OCI-LY1 (cell line): ENCODE data around the gene MERTK.
A peak's percentile ranks its signal among the peaks of the same experiment; 100 is the strongest.

Experiments used
- H2AFZ ChIP-seq: fragments of 200-600 bp; sonication (generic), shearing (Covaris generic); 2 replicates; pipeline ENCODE4 v1.6.0; 2014; ENCODE audit warnings: antibody characterized with exemption, mild to moderate bottlenecking, low read length
- H3F3A ChIP-seq: fragments of 200-600 bp; sonication (generic), shearing (Covaris generic); 2 replicates; pipeline ENCODE4 v1.6.0; 2014; ENCODE audit warnings: mild to moderate bottlenecking, antibody characterized with exemption, low read length, moderate library complexity; ENCODE audit not compliant: insufficient read depth
- H3K27ac ChIP-seq: fragments of 200-600 bp; sonication (generic); 2 replicates; pipeline ENCODE4 v1.5.1; 2014; ENCODE audit warnings: low read length, mixed run types, mild to moderate bottlenecking, low read depth; ENCODE audit not compliant: poor library complexity, severe bottlenecking
- H3K27me3 ChIP-seq: fragments of 200-600 bp; sonication (generic); 2 replicates; pipeline ENCODE4 v1.6.0; 2014; ENCODE audit warnings: antibody characterized with exemption, mild to moderate bottlenecking, low read length, moderate library complexity; ENCODE audit not compliant: insufficient read depth
- H3K36me3 ChIP-seq: fragments of 200-600 bp; sonication (generic); 2 replicates; pipeline ENCODE4 v1.6.1; 2014; ENCODE audit warnings: mild to moderate bottlenecking, antibody characterized with exemption, low read length, moderate library complexity, mixed read lengths; ENCODE audit not compliant: insufficient read depth
- H3K4me1 ChIP-seq: fragments of 200-600 bp; sonication (generic); 2 replicates; pipeline ENCODE4 v1.5.1; 2014; ENCODE audit warnings: mild to moderate bottlenecking, low read length, moderate library complexity; ENCODE audit not compliant: insufficient read depth, severe bottlenecking
- H3K4me2 ChIP-seq: fragments of 200-600 bp; sonication (generic), shearing (Covaris generic); 2 replicates; pipeline ENCODE4 v1.6.1; 2014; ENCODE audit warnings: low read length
- H3K4me3 ChIP-seq: fragments of 200-600 bp; sonication (generic); 2 replicates; pipeline ENCODE4 v1.5.1; 2014; ENCODE audit warnings: low read length, low read depth, mild to moderate bottlenecking, mixed read lengths; ENCODE audit not compliant: poor library complexity, severe bottlenecking
- H3K79me2 ChIP-seq: fragments of 200-600 bp; shearing (Covaris generic); 2 replicates; pipeline ENCODE4 v1.6.1; 2016; ENCODE audit warnings: mixed run types, low read length, mixed read lengths; ENCODE audit not compliant: insufficient read depth
- H3K9ac ChIP-seq: fragments of 200-600 bp; sonication (generic), shearing (Covaris generic); 2 replicates; pipeline ENCODE4 v1.6.1; 2014; ENCODE audit warnings: mild to moderate bottlenecking, low read length, mixed read lengths
- H3K9me2 ChIP-seq: fragments of 200-600 bp; sonication (generic), shearing (Covaris generic); 2 replicates; pipeline ENCODE4 v1.6.1; 2014; ENCODE audit warnings: low read depth, mild to moderate bottlenecking, low read length, mixed read lengths
- H3K9me3 ChIP-seq: fragments of 200-600 bp; shearing (Covaris generic); 2 replicates; pipeline ENCODE4 v1.6.1; 2014; ENCODE audit warnings: low read length, mixed read lengths
- H4K20me1 ChIP-seq: fragments of 200-600 bp; sonication (generic), shearing (Covaris generic); 2 replicates; pipeline ENCODE4 v1.6.0; 2016; ENCODE audit warnings: mild to moderate bottlenecking, low read length; ENCODE audit not compliant: insufficient read depth
- EZH2 ChIP-seq: fragments of 200-600 bp; sonication (generic), shearing (Covaris generic); IDR thresholded peaks from 2 replicates; pipeline ENCODE4 v1.8.0; 2017; ENCODE audit warnings: borderline replicate concordance, mixed run types, mild to moderate bottlenecking, antibody characterized with exemption, low read length, moderate library complexity, mixed read lengths
- TF ChIP-seq, protein P1 (sequence below): fragments of 200-600 bp; sonication (generic), shearing (Covaris generic); IDR thresholded peaks from 2 replicates; pipeline ENCODE4 v1.5.1; 2017; ENCODE audit warnings: mild to moderate bottlenecking, antibody characterized with exemption, low read length, moderate library complexity, mixed read lengths

The MERTK gene

GRCh38 chr2:112048236-112048592 is 149.8 kb downstream of the MERTK start:
- H3K4me3 ChIP-seq = no peak overlapping the region
- H3K36me3 ChIP-seq = no peaks in the 10 kb centered on the region; the same call in 1 of the 2 replicates
- H3K27me3 ChIP-seq = no peaks in the 10 kb centered on the region; the same call in 1 of the 2 replicates
- H3K27ac ChIP-seq = no peak overlapping the region
- no peak overlapping the region for H2AFZ ChIP-seq
- H3F3A ChIP-seq = no peaks in the 10 kb centered on the region
- no peak overlapping the region for H3K9ac ChIP-seq
- H3K79me2 ChIP-seq = no peaks in the 10 kb centered on the region
- no peaks in the 10 kb centered on the region for H4K20me1 ChIP-seq
- no peak overlapping the region for H3K4me2 ChIP-seq
- TF ChIP-seq, protein P1, sequence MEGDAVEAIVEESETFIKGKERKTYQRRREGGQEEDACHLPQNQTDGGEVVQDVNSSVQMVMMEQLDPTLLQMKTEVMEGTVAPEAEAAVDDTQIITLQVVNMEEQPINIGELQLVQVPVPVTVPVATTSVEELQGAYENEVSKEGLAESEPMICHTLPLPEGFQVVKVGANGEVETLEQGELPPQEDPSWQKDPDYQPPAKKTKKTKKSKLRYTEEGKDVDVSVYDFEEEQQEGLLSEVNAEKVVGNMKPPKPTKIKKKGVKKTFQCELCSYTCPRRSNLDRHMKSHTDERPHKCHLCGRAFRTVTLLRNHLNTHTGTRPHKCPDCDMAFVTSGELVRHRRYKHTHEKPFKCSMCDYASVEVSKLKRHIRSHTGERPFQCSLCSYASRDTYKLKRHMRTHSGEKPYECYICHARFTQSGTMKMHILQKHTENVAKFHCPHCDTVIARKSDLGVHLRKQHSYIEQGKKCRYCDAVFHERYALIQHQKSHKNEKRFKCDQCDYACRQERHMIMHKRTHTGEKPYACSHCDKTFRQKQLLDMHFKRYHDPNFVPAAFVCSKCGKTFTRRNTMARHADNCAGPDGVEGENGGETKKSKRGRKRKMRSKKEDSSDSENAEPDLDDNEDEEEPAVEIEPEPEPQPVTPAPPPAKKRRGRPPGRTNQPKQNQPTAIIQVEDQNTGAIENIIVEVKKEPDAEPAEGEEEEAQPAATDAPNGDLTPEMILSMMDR = no peak
- TF ChIP-seq EZH2 = no peak
- H3K9me2 ChIP-seq = no peaks in the 10 kb centered on the region
- H3K4me1 ChIP-seq = no peaks in the 10 kb centered on the region
- H3K9me3 ChIP-seq = no peaks in the 10 kb centered on the region

GRCh38 chr2:112048887-112049286 is 150.5 kb downstream of the MERTK start:
- Histone ChIP-seq H3K9me3 (no peaks in the 10 kb centered on the region), H3K4me1 (peaks cover 5% of the 10 kb centered on the region), H2AFZ (no peak overlapping the region), H3K9ac (no peak overlapping the region), H4K20me1 (no peaks in the 10 kb centered on the region), H3K4me3 (no peak overlapping the region), H3K4me2 (no peak overlapping the region), H3K27ac (no peak overlapping the region), H3K27me3 (no peaks in the 10 kb centered on the region; the same call in 1 of the 2 replicates), H3K9me2 (no peaks in the 10 kb centered on the region), H3K79me2 (no peaks in the 10 kb centered on the region), H3F3A (no peaks in the 10 kb centered on the region), H3K36me3 (no peaks in the 10 kb centered on the region; the same call in 1 of the 2 replicates)
- no peak for TF ChIP-seq EZH2
- TF ChIP-seq, protein P1 = peak; percentile 68

DNA sequence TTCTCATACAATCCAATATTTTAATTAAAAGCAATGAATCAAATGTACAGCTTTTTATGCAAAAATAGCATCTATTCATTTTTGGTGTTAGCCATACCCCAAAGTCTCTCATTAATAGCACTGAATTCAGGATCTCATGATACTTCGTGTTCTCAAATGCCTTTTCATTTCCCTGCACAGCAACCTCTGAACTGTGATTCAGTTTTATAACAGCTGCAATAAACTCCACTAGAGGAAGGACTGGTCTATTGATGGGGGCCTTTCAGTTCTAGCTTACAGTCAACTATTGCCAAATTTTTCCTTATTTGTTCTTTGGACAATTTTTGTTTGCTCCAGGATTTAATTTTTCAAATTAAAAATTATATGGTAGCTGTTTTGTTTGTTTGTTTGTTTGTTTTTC is 151.9 kb downstream of the MERTK start:
- H3K9ac ChIP-seq = no peak overlapping the region
- H3K27ac ChIP-seq = no peak overlapping the region
- H3K36me3 ChIP-seq = no peaks in the 10 kb centered on the region
- no peaks in the 10 kb centered on the region for H4K20me1 ChIP-seq
- peaks cover 7% of the 10 kb centered on the region for H3K4me1 ChIP-seq
- no peaks in the 10 kb centered on the region for H3K9me2 ChIP-seq
- no peak overlapping the region for H2AFZ ChIP-seq
- H3K4me3 ChIP-seq = no peak overlapping the region
- no peak overlapping the region for H3K4me2 ChIP-seq
- TF ChIP-seq, protein P1 = no peak
- no peak for TF ChIP-seq EZH2
- no peaks in the 10 kb centered on the region for H3K9me3 ChIP-seq
- no peaks in the 10 kb centered on the region for H3K79me2 ChIP-seq
- no peaks in the 10 kb centered on the region for H3K27me3 ChIP-seq
- no peaks in the 10 kb centered on the region for H3F3A ChIP-seq
